ENCODE data around the gene GMPS.
A peak's percentile ranks its signal among the peaks of the same experiment; 100 is the strongest.
"Not testable (repeated sequence)": the region's sequence is repeated elsewhere in the genome, so short reads cannot be mapped to it uniquely, and the experiment has no call there.

The GMPS gene

GRCh38 chr3:155861476-155862183 lies 8.8 kb upstream of the GMPS start:
- TF ChIP-seq ZNF274 (IDR thresholded peaks at IDR 0.05; ENCODE audit: low read depth, low read length), result no peak
- H3K4me3 ChIP-seq (ENCODE audit: low read length), result no peak overlapping the region

GRCh38 chr3:155862290-155862982 lies 8.0 kb upstream of the GMPS start:
- H3K4me3 ChIP-seq (ENCODE audit: low read length), result not testable (repeated sequence)

- TF ChIP-seq ZNF274 (IDR thresholded peaks at IDR 0.05; ENCODE audit: low read depth, low read length), result no peak
- H3K4me3 ChIP-seq (ENCODE audit: low read length), result no peak overlapping the region
Observed at GRCh38 chr3:155863072-155863784, 7.2 kb upstream of the GMPS start.

DNA sequence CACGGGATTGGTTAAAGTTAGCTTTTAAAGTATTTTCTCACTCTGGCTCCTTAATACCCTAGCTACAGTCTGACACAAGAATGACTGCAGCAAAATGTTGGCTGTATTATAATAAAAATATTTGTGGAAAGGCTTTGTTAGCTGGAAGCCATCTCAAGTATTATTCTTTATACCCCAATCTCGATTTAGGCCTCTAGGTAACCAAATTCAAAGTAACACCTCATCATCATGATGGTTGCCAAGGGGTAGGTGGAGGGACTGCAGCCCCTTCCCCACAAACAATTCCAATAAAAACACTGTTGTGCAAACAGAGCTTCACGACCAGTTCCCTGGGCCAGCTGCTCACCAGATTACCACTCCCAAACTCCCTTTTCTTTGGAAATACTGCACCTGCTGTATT lies 759 bp upstream of the GMPS start:
- TF ChIP-seq ZNF274 (IDR thresholded peaks at IDR 0.05; ENCODE audit: low read depth, low read length), result no peak
- peak overlapping the region; percentile 85; the same call in 1 of the 2 replicates for H3K4me3 ChIP-seq (ENCODE audit: low read length)

DNA sequence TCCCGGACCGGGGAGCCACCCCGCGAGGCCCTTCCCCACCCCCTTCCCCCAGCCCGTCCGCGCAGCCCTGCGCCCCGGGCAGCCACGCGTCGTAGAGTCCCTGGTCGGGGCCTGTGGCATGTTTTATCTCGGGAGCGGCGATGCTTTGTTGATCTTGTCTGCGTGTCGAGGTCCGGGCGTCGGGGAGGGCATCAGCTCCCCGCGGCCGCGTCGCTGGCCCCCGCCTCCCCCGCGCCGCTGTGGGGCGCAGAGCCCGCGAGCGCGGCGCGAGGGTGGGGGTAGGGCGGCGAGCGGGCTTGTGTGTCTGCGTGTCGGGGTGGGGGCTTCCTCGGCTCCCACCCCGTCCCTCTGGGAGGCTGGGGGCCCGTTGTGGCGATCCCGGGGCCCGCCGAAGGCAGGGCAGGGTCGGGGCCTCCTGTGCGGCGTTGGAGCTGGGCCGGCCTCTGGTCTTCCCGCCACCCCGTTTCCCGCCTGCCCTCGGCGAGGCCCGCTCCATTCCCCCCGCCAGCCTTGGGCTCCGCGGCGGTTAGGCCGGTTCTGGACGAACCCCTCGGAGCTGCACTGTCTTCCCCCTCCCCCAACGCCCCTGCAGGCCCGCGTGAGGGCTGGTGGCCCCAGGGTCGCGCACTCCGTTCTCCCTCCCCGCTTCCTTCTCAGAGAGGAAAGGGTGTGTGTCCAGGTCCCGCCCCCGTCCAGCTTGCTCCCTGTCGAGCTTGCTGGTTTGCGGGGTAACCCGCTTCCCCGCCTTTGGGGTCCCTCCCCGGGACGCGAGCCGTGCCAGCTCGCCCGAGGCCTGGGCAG lies 695 bp downstream of the GMPS start:
- no peak for TF ChIP-seq ZNF274 (IDR thresholded peaks at IDR 0.05; ENCODE audit: low read depth, low read length)
- H3K4me3 ChIP-seq (ENCODE audit: low read length), result peak overlapping the region; percentile 91

DNA sequence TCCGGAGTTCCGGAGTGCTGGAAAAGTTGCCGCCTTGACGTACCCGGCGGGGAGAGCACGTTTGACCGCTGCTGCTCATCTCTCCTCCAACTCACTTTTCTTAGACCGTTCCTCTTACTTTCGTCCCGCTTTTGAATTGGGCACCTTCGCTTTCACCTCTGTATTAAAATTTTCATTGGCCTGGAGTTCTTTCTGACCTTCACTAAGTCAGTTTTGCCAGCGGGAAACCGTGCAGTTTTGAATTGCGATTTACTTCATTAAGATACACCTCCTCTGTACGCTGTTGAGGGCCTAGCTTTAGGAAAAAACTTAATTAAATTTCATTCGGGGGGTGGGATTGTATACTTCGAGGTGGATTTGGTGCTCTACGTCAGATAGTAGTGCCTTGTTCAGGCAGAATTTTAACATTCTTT lies 1.3 kb downstream of the GMPS start:
- H3K4me3 ChIP-seq (ENCODE audit: low read length), result peak overlapping the region; percentile 91
- no peak for TF ChIP-seq ZNF274 (IDR thresholded peaks at IDR 0.05; ENCODE audit: low read depth, low read length)

DNA sequence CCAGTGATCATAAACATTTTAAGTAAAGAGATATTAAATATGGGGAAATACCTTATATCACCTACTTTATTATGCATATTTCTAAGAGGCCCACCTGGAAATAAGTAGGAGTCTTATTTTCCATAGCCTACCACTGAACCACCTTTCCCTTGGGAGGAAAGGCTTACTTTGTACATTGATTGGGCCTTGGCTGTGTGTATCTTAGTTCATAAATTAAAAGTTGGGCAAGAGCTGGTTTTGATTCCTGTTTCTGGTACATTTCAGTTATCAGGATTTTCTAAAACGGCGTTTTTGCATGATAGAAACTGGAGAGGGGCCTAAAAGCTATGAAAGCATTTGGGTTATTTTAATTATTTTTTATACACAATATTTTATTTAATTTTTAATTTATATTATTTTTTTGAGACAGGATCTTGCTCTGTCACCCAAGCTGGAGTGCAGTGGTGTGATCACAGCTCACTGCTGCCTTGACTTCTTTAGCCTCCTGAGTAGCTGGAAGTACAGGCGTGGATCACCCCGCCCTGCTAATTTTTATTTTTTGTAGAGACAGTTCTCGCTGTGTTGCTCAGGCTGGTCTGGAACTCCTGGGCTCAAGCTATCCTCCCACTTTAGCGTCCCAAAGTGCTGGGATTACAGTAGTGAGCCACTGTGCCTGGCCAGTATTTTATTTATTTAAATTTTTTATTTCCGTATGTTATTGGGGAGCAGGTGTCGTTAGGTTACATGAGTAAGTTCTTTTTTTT lies 2.6 kb downstream of the GMPS start:
- H3K4me3 ChIP-seq (ENCODE audit: low read length), result no peak overlapping the region; the same call in 1 of the 2 replicates
- TF ChIP-seq ZNF274 (IDR thresholded peaks at IDR 0.05; ENCODE audit: low read depth, low read length), result no peak

DNA sequence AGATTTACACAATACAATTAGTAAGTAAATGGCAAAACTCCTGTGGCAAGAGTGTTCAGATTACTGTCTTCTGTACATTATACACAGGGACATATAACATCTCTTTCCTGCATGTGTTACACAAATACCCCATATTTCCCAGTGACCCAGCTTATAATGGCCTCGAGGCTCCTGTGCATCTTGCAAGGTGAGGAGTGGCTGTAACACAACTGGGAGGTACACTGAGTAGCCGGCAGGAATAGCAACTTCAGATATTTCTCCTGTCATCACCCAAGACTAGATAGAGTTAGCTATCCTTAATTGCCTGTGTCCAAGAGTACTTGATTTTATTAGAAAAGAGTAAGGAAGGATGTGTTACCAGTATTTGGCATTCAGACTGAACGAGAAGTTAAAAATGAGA lies 5.6 kb downstream of the GMPS start:
- no peak for TF ChIP-seq ZNF274 (IDR thresholded peaks at IDR 0.05; ENCODE audit: low read depth, low read length)

GRCh38 chr3:155876503-155876902 lies 6.1 kb downstream of the GMPS start:
- no peak overlapping the region for H3K4me3 ChIP-seq (ENCODE audit: low read length)
- TF ChIP-seq ZNF274 (IDR thresholded peaks at IDR 0.05; ENCODE audit: low read depth, low read length), result no peak

More for the DNA sequence above, 5.6 kb downstream of the GMPS start:
- no peak overlapping the region for H3K4me3 ChIP-seq (ENCODE audit: low read length)

DNA sequence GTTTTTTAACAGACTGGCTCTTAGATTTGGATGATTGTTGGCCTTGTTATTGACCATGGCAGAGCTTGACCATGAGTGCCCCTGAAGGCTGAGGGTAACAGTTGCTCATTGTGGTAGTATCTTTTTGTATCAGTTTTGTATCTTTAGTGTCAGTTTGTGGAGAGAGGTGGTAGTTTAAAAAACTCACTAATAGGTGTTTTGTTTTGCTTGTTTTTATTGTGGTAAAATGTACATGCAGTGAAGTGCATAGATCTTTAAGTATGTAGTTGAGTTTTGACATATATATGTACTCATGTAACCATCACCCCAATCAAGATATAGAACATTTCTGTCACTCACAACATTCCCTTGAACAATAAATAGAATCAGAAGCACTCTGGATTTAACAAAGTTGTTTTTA lies 9.8 kb downstream of the GMPS start:
- TF ChIP-seq ZNF274 (IDR thresholded peaks at IDR 0.05; ENCODE audit: low read depth, low read length), result no peak
- no peak overlapping the region for H3K4me3 ChIP-seq (ENCODE audit: low read length)

DNA sequence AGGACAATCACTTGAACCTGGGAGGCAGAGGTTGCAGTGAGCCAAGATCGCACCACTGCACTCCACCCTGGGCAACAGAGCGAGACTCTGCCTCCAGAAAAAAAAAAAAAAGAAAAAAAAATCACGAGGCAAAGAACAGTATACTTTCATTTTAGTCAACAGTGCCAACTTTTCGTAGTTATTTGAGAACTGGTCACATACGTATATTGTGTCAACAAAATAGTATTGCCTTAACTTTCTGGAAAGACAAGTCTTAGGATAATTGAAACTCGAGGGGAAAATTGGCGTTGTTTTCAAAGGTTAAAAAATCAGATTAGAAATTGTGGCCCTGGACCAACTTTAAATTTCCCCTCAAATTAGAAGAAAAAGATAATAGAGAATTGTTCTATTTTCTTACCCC lies 13.8 kb downstream of the GMPS start:
- no peak overlapping the region for H3K4me3 ChIP-seq (ENCODE audit: low read length)
- TF ChIP-seq ZNF274 (IDR thresholded peaks at IDR 0.05; ENCODE audit: low read depth, low read length), result no peak

DNA sequence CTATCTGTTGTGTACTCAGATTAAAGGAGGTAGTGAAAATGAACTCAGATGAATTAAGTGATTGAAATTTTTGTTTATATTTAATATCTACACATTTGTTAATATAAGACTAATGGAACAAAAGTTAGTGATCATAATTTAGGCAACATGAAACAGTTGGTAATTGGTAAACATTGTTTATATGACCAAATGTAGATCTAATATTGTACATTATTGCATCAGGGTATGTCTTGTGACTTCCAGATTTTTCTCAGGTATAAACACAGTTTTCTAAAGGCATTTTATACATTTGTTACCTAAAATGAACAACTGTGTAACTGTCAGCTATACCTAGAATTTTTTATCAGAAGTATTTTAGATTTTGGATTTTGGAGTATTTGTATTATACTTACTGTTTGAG lies 14.8 kb downstream of the GMPS start:
- no peak for TF ChIP-seq ZNF274 (IDR thresholded peaks at IDR 0.05; ENCODE audit: low read depth, low read length)
- H3K4me3 ChIP-seq (ENCODE audit: low read length), result no peak overlapping the region

DNA sequence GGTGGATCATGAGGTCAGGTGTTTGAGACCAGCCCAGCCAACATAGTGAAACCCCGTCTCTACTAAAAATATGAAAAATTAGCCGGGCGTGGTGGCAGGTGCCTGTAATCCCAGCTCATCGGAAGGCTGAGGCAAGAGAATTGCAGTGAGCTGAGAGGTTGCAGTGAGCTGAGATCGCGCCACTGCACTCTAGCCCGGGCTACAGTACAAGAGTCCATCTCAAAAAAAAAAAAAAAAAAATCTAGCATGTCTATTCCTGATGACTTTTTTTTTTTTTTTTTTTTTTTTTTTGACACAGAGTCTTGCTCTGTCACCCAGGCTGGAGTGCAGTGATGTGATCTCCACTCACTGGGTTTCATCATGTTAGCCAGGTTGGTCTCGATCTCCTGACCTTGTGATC lies 15.9 kb downstream of the GMPS start:
- not testable (repeated sequence) for H3K4me3 ChIP-seq (ENCODE audit: low read length)

DNA sequence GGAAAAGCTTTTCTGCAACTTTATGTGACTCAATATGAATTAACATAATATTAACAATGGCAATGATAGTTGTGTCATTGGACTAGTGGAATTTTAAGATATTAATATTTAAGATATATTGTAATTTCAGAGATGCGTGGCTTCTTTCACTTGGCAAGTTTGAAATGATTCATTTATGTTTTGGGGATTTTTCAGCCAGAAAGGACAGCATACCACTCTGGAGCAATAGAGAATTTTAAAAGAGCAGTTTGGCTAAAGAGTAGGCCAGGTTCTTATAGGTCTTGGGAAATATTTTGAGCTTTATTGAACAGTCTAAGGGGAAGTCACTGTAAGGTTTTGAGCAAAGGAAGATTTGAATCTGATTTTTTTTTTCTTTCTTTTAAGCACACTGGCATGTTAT lies 16.5 kb downstream of the GMPS start:
- no peak overlapping the region for H3K4me3 ChIP-seq (ENCODE audit: low read length)
- TF ChIP-seq ZNF274 (IDR thresholded peaks at IDR 0.05; ENCODE audit: low read depth, low read length), result no peak
